ENCODE data around the gene PTCD3. TPM values are rescaled to one million over a fixed set of nuclear protein-coding genes. Genes with fewer than 3 reads are reported as not detected.

The PTCD3 gene
- polyA plus RNA-seq, 10 donors: 49.7 to 98.7 (median 73.3) TPM

Other genes with a start within 250 kb of the PTCD3 start
- gene ST3GAL5, start 217.2 kb upstream of the PTCD3 start, polyA plus RNA-seq (ENCODE audit: insufficient read length in 10 of 10): 10 to 100 TPM; 23.1 to 40.1 (median 31.7) TPM
- gene POLR1A, start 349 bp upstream of the PTCD3 start, polyA plus RNA-seq (ENCODE audit: insufficient read length in 10 of 10): 10 to 100 TPM; 14.0 to 20.1 (median 17.9) TPM
- gene IMMT, start 89.2 kb downstream of the PTCD3 start, polyA plus RNA-seq (ENCODE audit: insufficient read length in 10 of 10): 10 to 100 TPM; 58.6 to 84.7 (median 72.5) TPM
- 10 to 100 TPM; 31.4 to 41.0 (median 33.6) TPM for gene MRPL35, start 93.2 kb downstream of the PTCD3 start, polyA plus RNA-seq (ENCODE audit: insufficient read length in 10 of 10)
- 10 to 100 TPM; 38.8 to 84.8 (median 46.1) TPM for gene REEP1, start 231.4 kb downstream of the PTCD3 start, polyA plus RNA-seq (ENCODE audit: insufficient read length in 10 of 10)

Measured in muscle of back (tissue), 10 donors.